Subcutaneous abdominal adipose tissue (tissue), 5 donors: ENCODE results near the gene LASP1.
A peak's percentile ranks its signal among the peaks of the same experiment; 100 is the strongest.

Source experiments
- H3K27ac ChIP-seq: one replicate; pipeline ENCODE4 v1.7.0; 2013; ENCODE audit warnings: low read depth, mild to moderate bottlenecking, inconsistent platforms, low read length, moderate library complexity
- H3K27me3 ChIP-seq, 5 donors: one replicate each; pipeline ENCODE4 v1.7.0; 2013; ENCODE audit warnings: low read length in 5 of 5, inconsistent platforms in 1 of 5; ENCODE audit not compliant: control insufficient read depth in 5 of 5, insufficient read depth in 4 of 5
- H3K36me3 ChIP-seq, 5 donors: one replicate each; pipeline ENCODE4 v1.7.0; 2013; ENCODE audit warnings: low read length in 5 of 5; ENCODE audit not compliant: control insufficient read depth in 5 of 5, insufficient read depth in 5 of 5
- H3K4me1 ChIP-seq, 5 donors: one replicate each; pipeline ENCODE4 v1.7.0; 2013; ENCODE audit warnings: low read length in 5 of 5, mild to moderate bottlenecking in 3 of 5, moderate library complexity in 1 of 5; ENCODE audit not compliant: control insufficient read depth in 5 of 5, insufficient read depth in 5 of 5
- H3K4me3 ChIP-seq, 5 donors: one replicate each; pipeline ENCODE4 v1.7.0; 2013; ENCODE audit warnings: low read length in 5 of 5, low read depth in 1 of 5
- H3K9ac ChIP-seq, 5 donors: one replicate each; pipeline ENCODE4 v1.7.0; 2013; ENCODE audit warnings: low read length in 5 of 5, mild to moderate bottlenecking in 4 of 5, moderate library complexity in 3 of 5
- H3K9me3 ChIP-seq, 5 donors: one replicate each; pipeline ENCODE4 v1.7.0; 2013; ENCODE audit warnings: low read length in 5 of 5; ENCODE audit not compliant: control insufficient read depth in 5 of 5
- donor health status: healthy.
- donor health status: healthy.
- donor health status: healthy.
- donor health status: healthy.
- donor health status: healthy.

The LASP1 gene, protein sequence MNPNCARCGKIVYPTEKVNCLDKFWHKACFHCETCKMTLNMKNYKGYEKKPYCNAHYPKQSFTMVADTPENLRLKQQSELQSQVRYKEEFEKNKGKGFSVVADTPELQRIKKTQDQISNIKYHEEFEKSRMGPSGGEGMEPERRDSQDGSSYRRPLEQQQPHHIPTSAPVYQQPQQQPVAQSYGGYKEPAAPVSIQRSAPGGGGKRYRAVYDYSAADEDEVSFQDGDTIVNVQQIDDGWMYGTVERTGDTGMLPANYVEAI

DNA sequence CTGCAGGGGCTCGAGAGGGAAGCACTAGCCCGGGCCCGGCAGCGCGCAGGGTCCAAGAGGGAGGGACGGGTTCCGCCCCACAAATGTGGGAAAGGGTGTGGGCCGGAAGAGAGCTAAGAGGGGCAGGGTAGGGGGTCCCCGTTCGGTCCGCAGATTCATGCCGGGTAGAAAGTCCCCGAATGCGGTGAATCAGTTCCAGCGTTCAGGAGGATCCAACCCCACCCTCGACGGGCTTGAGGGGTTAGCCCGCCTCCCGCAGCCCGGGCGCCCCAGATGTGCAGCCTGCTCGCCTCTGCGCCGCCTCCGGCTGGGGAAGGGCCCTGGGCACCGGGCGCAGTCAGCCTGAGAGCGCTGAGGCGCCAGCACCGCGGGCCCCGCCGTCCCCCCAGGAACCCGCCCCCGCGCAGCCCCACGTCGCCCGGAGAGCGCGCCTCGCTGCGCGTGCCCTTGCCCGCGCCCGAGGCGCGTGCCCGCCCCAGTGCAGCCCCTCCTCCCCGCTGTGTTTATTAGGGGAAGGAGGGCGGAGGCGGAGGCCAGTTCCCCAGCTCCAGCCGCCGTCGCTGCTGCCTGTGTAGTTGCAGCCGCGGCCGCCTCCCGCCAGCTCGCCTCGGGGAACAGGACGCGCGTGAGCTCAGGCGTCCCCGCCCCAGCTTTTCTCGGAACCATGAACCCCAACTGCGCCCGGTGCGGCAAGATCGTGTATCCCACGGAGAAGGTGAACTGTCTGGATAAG is at the start of gene LASP1:
LASP1 (plus strand) TSS at position 533 of the 733 bp plus-strand sequence; CDS start at position 665, 132 bp downstream.
- Histone ChIP-seq H3K4me3 (peak within 1 kb of the TSS; percentile 89 to 100 (median 95)), H3K9ac (peak within 1 kb of the TSS; percentile 87 to 99 (median 90)), H3K4me1 (peaks cover 15 to 58% (median 53%) of the 10 kb centered on the region in 5 donors), H3K9me3 (no peaks in the 10 kb centered on the region), H3K27me3 (no peaks in the 10 kb centered on the region), H3K36me3 (peaks cover 0 to 15% (median 5%) of the 10 kb centered on the region in 5 donors), H3K27ac (peak within 1 kb of the TSS; percentile 98)

DNA sequence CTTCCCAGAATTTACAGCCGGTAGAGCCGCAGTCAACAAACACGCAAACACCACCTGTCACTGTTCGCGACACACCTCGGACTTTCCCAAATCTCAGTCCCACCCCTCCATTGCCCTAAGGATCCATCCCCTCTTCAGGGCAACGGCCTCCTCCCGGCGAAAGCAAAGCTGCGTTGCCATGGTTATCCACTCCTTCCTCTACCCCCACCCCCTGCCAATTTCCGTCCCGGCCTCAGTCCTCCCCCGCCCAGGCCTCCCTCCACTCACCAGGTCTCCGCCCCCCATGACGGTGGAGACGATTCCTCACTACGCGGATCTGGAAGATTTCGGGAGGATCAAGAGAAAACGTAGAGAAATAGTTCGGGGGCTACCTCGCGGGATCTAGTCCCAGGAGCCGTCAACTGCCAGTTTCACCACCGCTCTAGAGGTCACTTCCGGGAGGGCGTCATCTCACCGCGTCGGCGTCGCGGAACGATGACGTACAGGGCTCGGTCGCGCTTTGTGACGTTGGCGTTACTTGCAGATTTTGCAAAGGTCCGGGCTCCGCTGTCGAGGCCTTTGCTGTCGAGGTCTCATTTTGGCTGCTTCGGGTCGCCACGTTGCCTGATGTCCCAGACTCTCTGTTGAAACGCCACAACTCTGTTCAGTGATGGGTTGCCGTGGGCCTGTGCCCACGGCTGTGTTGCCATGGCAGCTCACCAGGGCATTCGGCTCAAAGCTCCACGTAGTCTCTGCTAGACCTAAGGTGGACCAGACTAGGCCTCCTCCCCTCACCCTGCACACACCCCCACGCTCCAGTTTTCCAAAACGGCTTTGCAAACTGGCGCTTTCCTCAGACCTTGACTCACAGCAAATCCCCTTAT is 44.7 kb upstream of the LASP1 start, which contains the start of gene CWC25:
CWC25 (minus strand) TSS at position 423 of the 863 bp plus-strand sequence; CDS start at position 285, 138 bp downstream.
- H3K4me1 ChIP-seq = peaks cover 4 to 27% (median 25%) of the 10 kb centered on the region in 5 donors
- H3K4me3 ChIP-seq = peak within 1 kb of the TSS; percentile 96 to 100 (median 99)
- peaks cover 1 to 14% (median 13%) of the 10 kb centered on the region in 5 donors for H3K36me3 ChIP-seq
- H3K9ac ChIP-seq = peak within 1 kb of the TSS; percentile 87 to 97 (median 94)
- H3K9me3 ChIP-seq = no peaks in the 10 kb centered on the region
- H3K27me3 ChIP-seq = no peaks in the 10 kb centered on the region
- peak within 1 kb of the TSS; percentile 100 for H3K27ac ChIP-seq

DNA sequence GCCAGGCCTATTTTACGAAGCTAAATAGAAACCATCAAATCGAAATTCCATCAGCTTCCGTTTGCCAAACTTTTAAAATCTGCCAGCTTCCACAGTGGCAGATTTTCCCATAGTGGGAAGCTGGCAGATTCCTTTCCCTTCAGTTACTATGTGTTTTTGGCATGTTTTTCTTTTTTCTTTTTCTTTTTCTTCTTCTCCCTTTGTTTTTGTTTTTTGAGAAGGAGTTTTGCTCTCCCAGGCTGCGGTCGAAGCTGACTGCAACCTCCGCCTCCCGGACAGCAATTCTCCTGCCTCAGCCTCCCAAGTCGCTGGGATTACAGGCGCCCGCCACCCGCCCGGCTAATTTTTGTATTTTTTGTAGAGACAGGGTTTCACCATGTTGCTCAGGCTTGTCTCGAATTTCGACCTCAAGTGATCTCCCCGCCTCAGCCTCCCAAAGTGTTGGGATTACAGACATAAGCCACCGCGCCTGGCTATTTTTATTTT is 44.1 kb upstream of the LASP1 start:
- Histone ChIP-seq H3K27me3 (no peaks in the 10 kb centered on the region), H3K27ac (peak overlapping the region; percentile 100), H3K9ac (peak overlapping the region; percentile 87 to 97 (median 94)), H3K36me3 (peaks cover 0 to 7% (median 6%) of the 10 kb centered on the region in 5 donors), H3K9me3 (no peaks in the 10 kb centered on the region), H3K4me1 (peaks cover 4 to 27% (median 25%) of the 10 kb centered on the region in 5 donors), H3K4me3 (peak overlapping the region; percentile 96 to 100 (median 99))

DNA sequence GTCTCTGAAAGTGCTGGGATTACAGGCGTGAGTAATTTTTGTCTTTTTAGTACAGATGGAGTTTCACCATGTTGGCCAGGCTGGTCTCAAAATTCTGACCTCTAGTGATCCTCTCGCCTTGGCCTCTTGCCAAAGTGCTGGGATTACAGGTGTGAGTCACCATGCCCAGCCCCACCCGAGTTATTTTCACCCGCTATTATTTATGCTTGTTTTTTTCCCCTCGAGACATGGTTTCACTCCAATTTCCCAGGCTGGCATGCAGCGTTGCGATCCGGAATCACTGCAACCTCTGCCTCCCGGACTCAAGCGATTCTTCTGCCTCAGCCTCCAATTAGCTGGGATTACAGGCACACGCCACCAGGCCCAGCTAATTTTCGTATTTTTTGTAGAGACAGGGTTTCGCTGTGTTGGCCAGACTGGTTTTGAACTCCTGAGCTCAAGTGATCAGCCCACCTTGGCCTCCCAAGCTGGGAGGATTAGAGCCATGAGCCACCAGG is 25.5 kb upstream of the LASP1 start:
- no peak overlapping the region for H3K27ac ChIP-seq
- no peak overlapping the region for H3K9ac ChIP-seq

DNA sequence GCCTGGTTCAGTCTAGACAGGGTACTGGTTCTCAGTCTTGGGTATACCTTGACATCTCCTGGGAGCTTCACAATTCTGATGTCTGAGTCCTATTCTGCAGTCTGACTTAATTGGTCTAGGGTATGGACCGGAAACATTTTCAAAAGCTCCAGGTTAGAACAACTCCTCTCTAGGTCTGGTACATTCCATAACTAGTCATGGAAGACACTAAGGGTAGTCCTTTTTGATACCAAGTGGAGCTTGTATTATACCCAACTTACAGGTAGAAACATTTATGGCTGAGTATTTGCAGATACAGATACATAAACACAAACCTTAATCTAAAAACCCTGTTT is 21.3 kb upstream of the LASP1 start:
- Histone ChIP-seq H3K9me3 (no peaks in the 10 kb centered on the region), H3K27me3 (no peaks in the 10 kb centered on the region), H3K27ac (no peak overlapping the region), H3K4me3 (no peak overlapping the region), H3K4me1 (peaks cover 6 to 31% (median 28%) of the 10 kb centered on the region in 5 donors), H3K9ac (no peak overlapping the region), H3K36me3 (peaks cover 18 to 55% (median 50%) of the 10 kb centered on the region in 5 donors)

More for the DNA sequence above, 25.5 kb upstream of the LASP1 start:
- Histone ChIP-seq H3K9me3 (no peaks in the 10 kb centered on the region), H3K4me1 (no peaks in the 10 kb centered on the region), H3K27me3 (no peaks in the 10 kb centered on the region), H3K4me3 (no peak overlapping the region), H3K36me3 (peaks cover 8 to 25% (median 21%) of the 10 kb centered on the region in 5 donors)

DNA sequence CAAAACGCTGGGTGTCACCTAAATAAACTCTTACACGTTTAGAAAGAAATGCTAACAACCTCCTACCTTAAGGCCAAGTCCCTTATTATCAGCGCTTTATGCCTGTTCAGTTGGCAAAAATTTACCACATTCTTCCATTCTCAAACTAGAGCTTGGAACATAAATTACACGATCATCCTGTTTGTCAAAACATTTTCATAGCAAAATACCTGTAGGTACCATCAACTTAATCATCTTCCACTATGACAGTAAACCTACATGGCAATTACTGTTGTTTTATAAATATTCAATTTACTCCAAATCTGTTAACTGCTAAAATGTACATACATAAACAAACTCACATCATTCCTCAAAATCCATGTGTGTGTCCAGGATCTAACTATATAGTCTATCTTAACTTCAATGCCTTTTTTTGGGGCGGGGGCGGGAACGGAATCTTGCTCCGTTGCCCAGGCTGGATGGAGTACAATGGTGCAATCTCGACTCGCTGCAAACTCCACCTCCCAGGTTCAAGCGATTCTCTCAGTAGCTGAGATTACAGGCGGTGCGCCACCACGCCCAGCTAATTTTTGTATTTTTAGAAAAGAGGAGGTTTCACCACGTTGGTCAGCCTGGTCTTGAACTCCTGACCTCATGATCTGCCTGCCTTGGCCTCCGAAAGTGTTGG is 20.8 kb upstream of the LASP1 start:
- Histone ChIP-seq H3K27ac (no peak overlapping the region), H3K9me3 (no peaks in the 10 kb centered on the region), H3K36me3 (peaks cover 18 to 55% (median 50%) of the 10 kb centered on the region in 5 donors), H3K4me1 (peaks cover 6 to 34% (median 29%) of the 10 kb centered on the region in 5 donors), H3K9ac (no peak overlapping the region), H3K4me3 (no peak overlapping the region), H3K27me3 (no peaks in the 10 kb centered on the region)

DNA sequence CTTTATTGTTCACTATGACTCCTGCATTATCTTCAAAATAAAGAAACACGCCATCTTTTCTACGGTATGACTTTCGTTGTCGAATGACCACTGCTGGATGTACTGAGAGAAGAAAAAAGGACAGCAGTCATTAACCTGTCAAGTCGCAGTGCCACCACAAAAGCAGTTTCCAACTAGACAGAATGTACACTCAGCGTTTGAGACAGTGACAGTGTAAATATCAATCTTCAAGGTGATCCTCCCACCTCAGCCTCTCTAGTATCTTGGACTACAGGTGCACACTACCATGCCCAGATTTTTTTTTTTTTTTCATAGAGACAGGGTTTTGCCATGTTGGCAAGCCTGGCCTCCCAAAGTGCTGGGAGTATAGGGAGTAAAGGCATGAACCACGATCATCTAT is 19.5 kb upstream of the LASP1 start:
- Histone ChIP-seq H3K9ac (peak overlapping the region in 1 of 5 donors; percentile 72), H3K4me3 (no peak overlapping the region), H3K9me3 (no peaks in the 10 kb centered on the region), H3K27me3 (no peaks in the 10 kb centered on the region), H3K27ac (no peak overlapping the region), H3K36me3 (peaks cover 18 to 55% (median 50%) of the 10 kb centered on the region in 5 donors), H3K4me1 (peaks cover 6 to 37% (median 32%) of the 10 kb centered on the region in 5 donors)

DNA sequence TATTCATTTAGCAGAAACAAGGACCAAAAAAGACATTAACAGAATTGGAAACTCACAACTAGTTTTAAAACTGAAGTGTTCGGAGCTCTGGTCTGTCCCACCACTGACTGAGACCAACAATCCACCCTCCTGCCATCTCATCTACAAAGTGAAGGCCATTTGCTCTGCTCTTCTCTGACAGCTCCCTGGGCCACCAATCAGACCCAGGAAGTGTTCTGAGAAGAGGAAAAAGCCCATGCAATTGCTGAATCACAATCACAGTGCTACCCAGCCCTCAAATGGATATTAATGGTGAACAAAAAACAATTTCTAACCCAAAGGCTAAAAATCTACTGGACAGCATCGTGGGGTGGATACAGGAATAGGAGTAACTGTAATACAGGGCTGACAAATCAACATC is 18.4 kb upstream of the LASP1 start:
- Histone ChIP-seq H3K9me3 (no peaks in the 10 kb centered on the region), H3K36me3 (peaks cover 18 to 55% (median 50%) of the 10 kb centered on the region in 5 donors), H3K9ac (peak overlapping the region in 4 of 5 donors; percentile 69 to 96 (median 74)), H3K4me3 (peak overlapping the region; percentile 69 to 97 (median 93)), H3K4me1 (peaks cover 6 to 37% (median 32%) of the 10 kb centered on the region in 5 donors), H3K27ac (peak overlapping the region; percentile 94), H3K27me3 (no peaks in the 10 kb centered on the region)

DNA sequence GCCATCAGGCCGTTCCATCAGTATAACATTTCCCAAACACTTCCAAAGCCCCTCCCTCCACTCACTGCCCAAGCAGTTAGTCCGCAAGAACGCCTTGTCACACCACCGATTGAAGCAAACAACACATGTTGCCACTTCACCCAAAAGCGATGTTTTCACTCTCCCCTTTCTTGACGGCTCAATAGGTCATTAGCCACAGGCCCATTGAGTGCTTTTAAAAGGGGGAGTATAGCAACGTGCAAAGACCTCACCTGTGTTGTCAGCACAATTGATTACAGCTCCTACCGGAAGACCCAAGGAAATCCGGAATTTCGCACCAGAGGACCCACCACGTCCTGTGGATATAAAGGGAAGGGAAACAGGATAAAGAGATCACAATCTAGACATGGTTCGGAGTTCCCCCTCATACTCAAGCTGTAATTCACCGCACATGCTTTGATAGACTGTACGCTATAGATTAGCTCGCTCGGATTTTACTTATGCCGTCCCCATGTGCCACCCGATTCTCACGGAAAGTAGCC is 17.0 kb upstream of the LASP1 start:
- Histone ChIP-seq H3K27ac (peak overlapping the region; percentile 94), H3K27me3 (no peaks in the 10 kb centered on the region), H3K9ac (peak overlapping the region; percentile 63 to 96 (median 75)), H3K36me3 (peaks cover 18 to 49% (median 42%) of the 10 kb centered on the region in 5 donors), H3K4me3 (peak overlapping the region; percentile 69 to 97 (median 93)), H3K9me3 (no peaks in the 10 kb centered on the region), H3K4me1 (peaks cover 6 to 37% (median 32%) of the 10 kb centered on the region in 5 donors)
